Testis (tissue), 3 donors: ENCODE results near the gene CDH24. TPM values are rescaled to one million over a fixed set of nuclear protein-coding genes. Genes with fewer than 3 reads are reported as not detected.

Experiments
- DNase-seq: peaks from one replicate; pipeline ENCODE4 v3.0.0-alpha.2; 2019
- H3K27ac ChIP-seq, 2 donors: fragments of 200-600 bp; sonication (generic); one replicate each; pipeline ENCODE4 v1.5.1; 2019
- H3K27me3 ChIP-seq: fragments of 200-600 bp; sonication (generic); one replicate; pipeline ENCODE4 v1.5.1; 2019
- H3K36me3 ChIP-seq: fragments of 200-600 bp; sonication (generic); one replicate; pipeline ENCODE4 v1.5.1; 2017; ENCODE audit warnings: low read depth; ENCODE audit errors: missing control alignments
- H3K4me1 ChIP-seq: fragments of 200-600 bp; sonication (generic); one replicate; pipeline ENCODE4 v1.5.1; 2019
- H3K4me3 ChIP-seq, 2 donors: fragments of 200-600 bp; sonication (generic); one replicate each; pipeline ENCODE4 v1.5.1; 2017 to 2019
- H3K9me3 ChIP-seq: fragments of 200-600 bp; sonication (generic); one replicate; pipeline ENCODE4 v1.5.1; 2017
- POLR2A ChIP-seq: fragments of 450-650 bp; IDR thresholded peaks from one replicate; pipeline ENCODE4 v1.6.1; 2017; ENCODE audit warnings: antibody characterized with exemption, mild to moderate bottlenecking, moderate library complexity
- WGBS, 2 donors: methylation state at CpG; one replicate each; pipeline ENCODE4 v1.1.5; 2018; 5-methylcytosine and 5-hydroxymethylcytosine counted together
- intact Hi-C: fragments of 100-400 bp; cut with DNase I; formaldehyde crosslinking; loops from one replicate; pipeline ENCODE4 v1.15.1; 2023; ENCODE audit warnings: low total_unique reads
- polyA plus RNA-seq: library from polyadenylated mRNA; stranded (reverse); fragments of 350-450 nt; fragmentation: Illumina TruSeq; extraction: RNeasy Lipid Tissue Mini Kit (QIAGEN cat#74804); gene quantifications from one replicate; pipeline ENCODE4 v1.2.3, GENCODE V29; 2014; ENCODE audit warnings: low read depth, low replicate concordance; ENCODE audit not compliant: insufficient read depth
- total RNA-seq, 2 donors: library from RNA; depleted of rRNA; stranded (reverse); fragments of >200 nt; gene quantifications; one replicate each; pipeline ENCODE4 v1.2.3, GENCODE V29; 2016
- TF ChIP-seq, protein P1 (sequence below), 3 experiments: fragments of 450-650 bp in 2 of 3; fragments of 200-600 bp in 1 of 3; sonication (generic) in 1 of 3; IDR thresholded peaks; one replicate each; pipeline ENCODE4 v1.5.1; 2016 to 2019; ENCODE audit warnings: antibody characterized with exemption in 3 of 3, mild to moderate bottlenecking in 2 of 3, moderate library complexity in 1 of 3

CDH24 gene
- total and polyA plus RNA-seq, 3 donors from 2014 or later: 3.9 to 10.2 (median 10.2) TPM

GRCh38 chr14:23047034-23047634 lies 10.2 kb downstream of the CDH24 start:
- no peak overlapping the region for H3K27ac ChIP-seq
- no peak for TF ChIP-seq POLR2A
- TF ChIP-seq, protein P1, sequence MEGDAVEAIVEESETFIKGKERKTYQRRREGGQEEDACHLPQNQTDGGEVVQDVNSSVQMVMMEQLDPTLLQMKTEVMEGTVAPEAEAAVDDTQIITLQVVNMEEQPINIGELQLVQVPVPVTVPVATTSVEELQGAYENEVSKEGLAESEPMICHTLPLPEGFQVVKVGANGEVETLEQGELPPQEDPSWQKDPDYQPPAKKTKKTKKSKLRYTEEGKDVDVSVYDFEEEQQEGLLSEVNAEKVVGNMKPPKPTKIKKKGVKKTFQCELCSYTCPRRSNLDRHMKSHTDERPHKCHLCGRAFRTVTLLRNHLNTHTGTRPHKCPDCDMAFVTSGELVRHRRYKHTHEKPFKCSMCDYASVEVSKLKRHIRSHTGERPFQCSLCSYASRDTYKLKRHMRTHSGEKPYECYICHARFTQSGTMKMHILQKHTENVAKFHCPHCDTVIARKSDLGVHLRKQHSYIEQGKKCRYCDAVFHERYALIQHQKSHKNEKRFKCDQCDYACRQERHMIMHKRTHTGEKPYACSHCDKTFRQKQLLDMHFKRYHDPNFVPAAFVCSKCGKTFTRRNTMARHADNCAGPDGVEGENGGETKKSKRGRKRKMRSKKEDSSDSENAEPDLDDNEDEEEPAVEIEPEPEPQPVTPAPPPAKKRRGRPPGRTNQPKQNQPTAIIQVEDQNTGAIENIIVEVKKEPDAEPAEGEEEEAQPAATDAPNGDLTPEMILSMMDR (IDR thresholded peaks at IDR 0.05): no peak
- H3K4me1 ChIP-seq: no peaks in the 10 kb centered on the region
- H3K27me3 ChIP-seq: no peaks in the 10 kb centered on the region
- intact Hi-C loops: no loop called here
- no peaks in the 10 kb centered on the region for H3K9me3 ChIP-seq
- no peak for DNase-seq
- no peaks in the 10 kb centered on the region for H3K36me3 ChIP-seq
- 61 to 65% methylated on average over 5 to 6 of the region's 6 CpGs for WGBS, 2 donors
- H3K4me3 ChIP-seq: no peak overlapping the region

DNA sequence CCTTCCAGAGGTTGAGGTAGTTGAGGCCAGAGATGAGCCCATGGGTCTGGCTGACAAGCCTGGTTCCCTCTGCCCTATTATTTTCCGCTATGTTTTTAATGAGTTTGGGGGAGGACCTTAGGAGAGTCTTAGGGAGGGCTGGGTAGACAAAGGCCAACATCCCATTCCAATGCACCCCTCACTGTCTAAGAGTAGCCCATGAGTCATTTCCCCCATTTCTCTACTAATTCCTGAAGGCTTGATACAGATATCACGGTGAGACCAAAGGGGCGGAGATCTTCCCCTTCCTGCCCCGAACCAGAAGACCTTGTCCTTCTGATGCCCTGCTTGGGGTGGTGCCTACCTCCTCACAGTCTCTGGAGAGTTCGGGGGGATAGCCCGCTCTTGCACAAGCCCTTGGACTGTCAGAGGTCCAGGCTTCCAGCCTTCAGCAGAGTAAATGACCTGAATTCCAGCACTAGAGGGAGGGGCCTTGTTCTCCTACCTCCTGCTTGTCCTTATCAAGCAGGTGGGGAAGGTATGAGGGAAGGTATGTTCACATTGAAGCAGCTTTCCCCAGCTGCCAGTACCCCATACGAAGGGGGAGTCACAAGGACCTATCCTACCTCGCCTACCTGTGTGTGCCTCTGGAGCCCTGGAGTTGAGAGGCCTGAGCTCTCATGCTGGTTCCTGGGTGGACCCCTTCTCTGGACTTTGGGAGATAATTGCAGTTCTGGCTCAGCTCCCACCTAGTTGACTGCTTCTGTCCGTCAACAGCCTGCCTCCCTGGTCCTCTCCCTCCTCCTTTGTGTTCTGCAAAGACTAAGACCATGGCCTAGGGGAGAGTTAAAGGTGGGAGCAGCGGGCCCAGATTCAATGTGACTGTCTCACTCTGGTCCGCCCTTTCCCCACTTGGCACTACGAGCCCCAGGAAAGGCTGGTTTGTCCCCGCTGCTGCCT lies 11.6 kb downstream of the CDH24 start:
- H3K27me3 ChIP-seq: no peaks in the 10 kb centered on the region
- no peaks in the 10 kb centered on the region for H3K9me3 ChIP-seq
- H3K36me3 ChIP-seq: no peaks in the 10 kb centered on the region
- 85 to 89% methylated on average over 13 of the region's 13 CpGs for WGBS, 2 donors
- DNase-seq: no peak
- H3K27ac ChIP-seq: no peak overlapping the region
- no peak for TF ChIP-seq POLR2A
- TF ChIP-seq, protein P1 (IDR thresholded peaks at IDR 0.05): no peak
- H3K4me1 ChIP-seq: no peaks in the 10 kb centered on the region
- intact Hi-C loops: no loop called here
- no peak overlapping the region for H3K4me3 ChIP-seq

DNA sequence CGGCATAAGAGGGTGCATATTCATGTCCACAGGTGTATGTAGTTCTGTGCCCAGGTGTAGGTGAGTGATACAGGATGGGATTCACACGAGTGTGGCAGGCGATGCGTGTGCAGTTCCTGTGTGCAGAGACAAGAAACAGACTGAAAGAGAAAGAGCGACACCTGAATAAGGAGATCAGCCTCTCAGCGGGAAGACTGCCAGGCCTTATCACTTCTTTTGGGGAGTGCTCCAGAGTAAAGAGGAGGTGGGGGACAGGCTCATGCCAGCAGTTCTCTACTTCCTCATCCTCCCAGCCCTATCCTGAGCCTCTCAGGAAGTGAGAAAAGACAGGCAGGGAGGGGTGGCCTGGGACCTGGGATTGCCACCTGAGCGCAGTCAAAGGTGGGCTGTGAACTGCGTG lies 12.5 kb downstream of the CDH24 start:
- WGBS, 2 donors: 81 to 82% methylated on average over 8 of the region's 8 CpGs
- no peak for DNase-seq
- no peaks in the 10 kb centered on the region for H3K36me3 ChIP-seq
- no peak overlapping the region for H3K27ac ChIP-seq
- no peak for TF ChIP-seq POLR2A
- TF ChIP-seq, protein P1 (IDR thresholded peaks at IDR 0.05): no peak
- H3K27me3 ChIP-seq: no peaks in the 10 kb centered on the region
- intact Hi-C loops: no loop called here
- H3K9me3 ChIP-seq: no peaks in the 10 kb centered on the region
- H3K4me1 ChIP-seq: no peaks in the 10 kb centered on the region
- no peak overlapping the region for H3K4me3 ChIP-seq

DNA sequence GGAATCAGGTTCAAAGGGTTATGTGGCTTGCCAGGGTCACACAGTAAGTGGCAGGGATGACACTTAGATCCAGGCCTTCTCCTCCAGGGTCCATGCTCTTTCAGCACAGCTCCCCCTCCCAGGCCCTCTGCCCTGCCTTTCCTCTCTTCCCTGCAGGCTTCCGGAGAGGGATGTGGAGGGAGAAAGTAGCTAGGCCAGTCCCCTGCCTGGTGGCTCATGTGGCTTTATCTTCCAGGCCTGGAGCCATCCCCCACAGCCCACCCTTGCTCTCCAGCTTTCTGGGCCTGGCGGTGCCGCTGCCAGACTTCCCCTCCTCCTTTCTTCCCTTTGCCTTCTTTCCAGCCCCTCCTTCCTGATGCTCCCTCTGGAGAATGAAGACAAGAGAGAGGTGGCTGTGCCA lies 13.6 kb downstream of the CDH24 start:
- DNase-seq: no peak

More for the DNA sequence above, 13.6 kb downstream of the CDH24 start:
- intact Hi-C loops: no loop called here
- no peak overlapping the region for H3K27ac ChIP-seq
- 64 to 71% methylated on average over 3 of the region's 3 CpGs for WGBS, 2 donors
- no peaks in the 10 kb centered on the region for H3K9me3 ChIP-seq
- no peaks in the 10 kb centered on the region for H3K4me1 ChIP-seq
- H3K4me3 ChIP-seq: no peak overlapping the region
- H3K27me3 ChIP-seq: no peaks in the 10 kb centered on the region
- no peaks in the 10 kb centered on the region for H3K36me3 ChIP-seq
- TF ChIP-seq POLR2A: no peak
- TF ChIP-seq, protein P1 (IDR thresholded peaks at IDR 0.05): no peak
